ENCODE measurements around the gene LENG8. TPM values are rescaled to one million over a fixed set of nuclear protein-coding genes. Genes with fewer than 3 reads are reported as not detected.

LENG8 gene
- total RNA-seq, 1 experiment from 2014 or later, result 238 TPM

DNA sequence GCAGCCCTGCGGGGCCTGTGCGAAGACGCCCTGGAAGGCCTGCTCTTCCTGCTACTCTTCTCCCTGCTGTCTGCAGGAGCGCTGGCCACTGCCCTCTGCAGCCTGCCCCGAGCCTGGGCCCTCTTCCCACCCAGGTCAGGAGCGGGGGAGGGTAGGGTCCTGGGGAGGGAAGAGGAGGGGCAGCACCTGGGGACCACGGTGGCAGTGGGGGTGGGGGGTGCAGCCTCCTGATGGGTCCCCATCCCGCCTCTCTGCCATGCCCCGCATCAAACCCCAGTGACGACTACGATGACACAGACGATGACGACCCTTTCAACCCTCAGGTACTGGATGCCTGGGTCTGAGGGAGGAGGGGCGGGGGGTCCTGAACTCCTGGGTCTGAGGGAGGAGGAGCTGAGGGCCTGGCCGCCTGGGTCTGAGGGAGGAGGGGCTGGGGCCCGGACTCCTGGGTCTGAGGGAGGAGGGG is 13.4 kb upstream of the LENG8 start:
- H3K4me3 Mint-ChIP-seq (ENCODE audit: unreplicated experiment), result no peak overlapping the region
- no peaks in the 10 kb centered on the region for H3K9me3 Mint-ChIP-seq (ENCODE audit: unreplicated experiment)
- intact Hi-C loops (cut with micrococcal nuclease), result no loop called here
- POLR2A ChIA-PET, result interaction anchor here (2.4 kb wide), 1 partner anchor 13 kb away, joined by 10 read pairs; the partner anchor contains the start of gene LENG8
- DNase-seq (ENCODE audit: unreplicated experiment), result no peak
- H3K36me3 Mint-ChIP-seq (ENCODE audit: insufficient read depth, unreplicated experiment), result peaks cover 26% of the 10 kb centered on the region
- H3K4me1 Mint-ChIP-seq (ENCODE audit: insufficient read depth, unreplicated experiment), result peaks cover 14% of the 10 kb centered on the region
- H3K27me3 Mint-ChIP-seq (ENCODE audit: insufficient read depth, unreplicated experiment), result no peaks in the 10 kb centered on the region
- CTCF ChIA-PET, result interaction anchor here (1.0 kb wide), 1 partner anchor 44 kb away, joined by 3 read pairs; no protein-coding TSS in a partner anchor
- TF ChIP-seq, protein P1, sequence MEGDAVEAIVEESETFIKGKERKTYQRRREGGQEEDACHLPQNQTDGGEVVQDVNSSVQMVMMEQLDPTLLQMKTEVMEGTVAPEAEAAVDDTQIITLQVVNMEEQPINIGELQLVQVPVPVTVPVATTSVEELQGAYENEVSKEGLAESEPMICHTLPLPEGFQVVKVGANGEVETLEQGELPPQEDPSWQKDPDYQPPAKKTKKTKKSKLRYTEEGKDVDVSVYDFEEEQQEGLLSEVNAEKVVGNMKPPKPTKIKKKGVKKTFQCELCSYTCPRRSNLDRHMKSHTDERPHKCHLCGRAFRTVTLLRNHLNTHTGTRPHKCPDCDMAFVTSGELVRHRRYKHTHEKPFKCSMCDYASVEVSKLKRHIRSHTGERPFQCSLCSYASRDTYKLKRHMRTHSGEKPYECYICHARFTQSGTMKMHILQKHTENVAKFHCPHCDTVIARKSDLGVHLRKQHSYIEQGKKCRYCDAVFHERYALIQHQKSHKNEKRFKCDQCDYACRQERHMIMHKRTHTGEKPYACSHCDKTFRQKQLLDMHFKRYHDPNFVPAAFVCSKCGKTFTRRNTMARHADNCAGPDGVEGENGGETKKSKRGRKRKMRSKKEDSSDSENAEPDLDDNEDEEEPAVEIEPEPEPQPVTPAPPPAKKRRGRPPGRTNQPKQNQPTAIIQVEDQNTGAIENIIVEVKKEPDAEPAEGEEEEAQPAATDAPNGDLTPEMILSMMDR (IDR thresholded peaks at IDR 0.05; ENCODE audit: unreplicated experiment), result no peak
- H3K27ac Mint-ChIP-seq (ENCODE audit: low read depth, unreplicated experiment), result no peak overlapping the region
- no TSS peak for BruUV-seq (replicated peaks)

- ChIA-PET CTCF (interaction anchor here (1.0 kb wide), 1 partner anchor 44 kb away, joined by 3 read pairs; no protein-coding TSS in a partner anchor), POLR2A (interaction anchor here (0.7 to 2.4 kb wide), 2 partner anchors 12 to 266 kb away, joined by 3 to 10 read pairs; partner anchors contain the start of gene LENG8)
- H3K27me3 Mint-ChIP-seq (ENCODE audit: insufficient read depth, unreplicated experiment), result no peaks in the 10 kb centered on the region
- H3K9me3 Mint-ChIP-seq (ENCODE audit: unreplicated experiment), result no peaks in the 10 kb centered on the region
- DNase-seq (ENCODE audit: unreplicated experiment), result no peak
- H3K36me3 Mint-ChIP-seq (ENCODE audit: insufficient read depth, unreplicated experiment), result peaks cover 26% of the 10 kb centered on the region
- no TSS peak for BruUV-seq (replicated peaks)
- TF ChIP-seq, protein P1 (IDR thresholded peaks at IDR 0.05; ENCODE audit: unreplicated experiment), result no peak
- no peak overlapping the region for H3K27ac Mint-ChIP-seq (ENCODE audit: low read depth, unreplicated experiment)
- H3K4me1 Mint-ChIP-seq (ENCODE audit: insufficient read depth, unreplicated experiment), result peaks cover 11% of the 10 kb centered on the region
- intact Hi-C loops (cut with micrococcal nuclease), result no loop called here
- H3K4me3 Mint-ChIP-seq (ENCODE audit: unreplicated experiment), result no peak overlapping the region
Observed at GRCh38 chr19:54436031-54436523, 12.9 kb upstream of the LENG8 start.

DNA sequence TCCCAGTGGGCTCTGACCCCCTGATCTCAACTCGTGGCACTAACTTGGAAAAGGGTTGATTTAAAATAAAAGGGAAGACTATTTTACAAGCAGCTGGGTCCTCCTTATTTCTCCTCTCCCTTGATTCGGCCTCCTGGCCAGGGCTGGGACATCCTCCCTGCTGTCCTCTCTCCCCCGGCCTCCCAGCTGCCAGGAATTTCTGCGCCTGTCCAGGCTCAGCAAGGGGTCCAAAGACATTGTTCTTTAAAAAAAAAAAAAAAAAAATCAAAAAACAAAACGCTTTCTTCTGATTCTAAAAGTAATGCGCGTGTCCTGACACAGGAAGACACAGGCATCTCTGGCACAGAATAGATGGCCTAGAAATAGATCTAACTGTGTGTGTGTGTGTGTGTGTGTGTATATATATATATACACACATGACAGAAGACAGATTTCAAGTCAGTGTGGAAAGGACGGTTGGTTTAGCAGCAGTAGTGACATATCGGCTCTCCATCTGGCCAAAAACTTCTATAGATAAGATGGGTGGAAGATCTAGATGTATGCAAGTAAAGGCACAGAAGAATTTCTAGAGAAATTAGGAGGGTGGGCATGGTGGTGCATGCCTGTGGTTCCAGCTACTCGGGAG is 12.3 kb upstream of the LENG8 start:
- H3K4me3 Mint-ChIP-seq (ENCODE audit: unreplicated experiment), result no peak overlapping the region
- CTCF ChIA-PET, result interaction anchor here (1.0 kb wide), 1 partner anchor 45 kb away, joined by 3 read pairs; no protein-coding TSS in a partner anchor
- no peaks in the 10 kb centered on the region for H3K9me3 Mint-ChIP-seq (ENCODE audit: unreplicated experiment)
- DNase-seq (ENCODE audit: unreplicated experiment), result no peak
- POLR2A ChIA-PET, result interaction anchor here (0.7 to 2.4 kb wide), 2 partner anchors 11 to 266 kb away, joined by 3 to 10 read pairs; partner anchors contain the start of gene LENG8
- no peak overlapping the region for H3K27ac Mint-ChIP-seq (ENCODE audit: low read depth, unreplicated experiment)
- no peaks in the 10 kb centered on the region for H3K27me3 Mint-ChIP-seq (ENCODE audit: insufficient read depth, unreplicated experiment)
- TF ChIP-seq, protein P1 (IDR thresholded peaks at IDR 0.05; ENCODE audit: unreplicated experiment), result no peak
- H3K36me3 Mint-ChIP-seq (ENCODE audit: insufficient read depth, unreplicated experiment), result peaks cover 33% of the 10 kb centered on the region
- peaks cover 6% of the 10 kb centered on the region for H3K4me1 Mint-ChIP-seq (ENCODE audit: insufficient read depth, unreplicated experiment)
- intact Hi-C loops (cut with micrococcal nuclease), result no loop called here
- no TSS peak for BruUV-seq (replicated peaks)

DNA sequence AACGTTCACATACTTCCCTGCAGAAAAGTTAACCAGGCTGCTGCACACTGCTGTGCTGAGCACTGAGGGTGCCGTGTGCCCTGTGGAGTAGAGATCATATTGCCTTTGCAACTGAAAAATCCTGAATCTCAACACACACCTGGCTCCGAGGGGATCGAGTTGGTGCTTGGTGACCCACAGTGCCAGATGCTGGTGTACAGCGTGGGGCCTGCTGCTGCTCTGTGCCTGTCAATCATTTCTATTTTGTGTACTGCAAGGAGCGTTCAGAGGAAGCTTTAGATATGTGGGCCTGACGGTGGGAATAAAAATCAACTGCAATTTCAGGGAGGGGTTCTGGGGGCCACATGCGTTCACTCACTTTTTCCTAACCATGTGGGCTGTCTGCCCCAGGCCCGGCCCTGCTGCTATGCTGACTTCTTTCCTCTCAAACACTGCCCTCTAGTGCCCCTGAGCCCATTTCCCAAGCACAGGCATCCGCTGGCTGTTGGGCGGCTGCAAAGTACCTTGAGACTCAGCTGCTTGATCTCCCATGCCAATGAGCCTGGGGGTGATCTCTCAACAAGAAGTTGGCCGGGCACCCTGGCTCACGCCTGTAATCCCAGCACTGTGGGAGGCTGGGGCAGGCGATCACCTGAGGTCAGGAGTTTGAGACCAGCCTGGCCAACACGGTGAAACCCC is 9.7 kb upstream of the LENG8 start:
- H3K4me1 Mint-ChIP-seq (ENCODE audit: insufficient read depth, unreplicated experiment), result no peaks in the 10 kb centered on the region
- intact Hi-C loops (cut with micrococcal nuclease), result no loop called here
- peaks cover 51% of the 10 kb centered on the region for H3K36me3 Mint-ChIP-seq (ENCODE audit: insufficient read depth, unreplicated experiment)
- H3K27me3 Mint-ChIP-seq (ENCODE audit: insufficient read depth, unreplicated experiment), result no peaks in the 10 kb centered on the region
- DNase-seq (ENCODE audit: unreplicated experiment), result peak; percentile 71
- H3K9me3 Mint-ChIP-seq (ENCODE audit: unreplicated experiment), result no peaks in the 10 kb centered on the region
- TF ChIP-seq, protein P1 (IDR thresholded peaks at IDR 0.05; ENCODE audit: unreplicated experiment), result peak; percentile 17
- BruUV-seq (replicated peaks), result no TSS peak
- ChIA-PET POLR2A (interaction anchor here (1.5 to 2.6 kb wide), 2 partner anchors 9 to 11 kb away, joined by 3 to 25 read pairs; partner anchors contain the start of gene LENG8), CTCF (interaction anchor here (0.6 to 2.2 kb wide), 8 partner anchors 9 to 489 kb away, joined by 3 to 14 read pairs (median 3); partner anchors contain the start of genes CDC42EP5 and LENG8)
- no peak overlapping the region for H3K27ac Mint-ChIP-seq (ENCODE audit: low read depth, unreplicated experiment)
- H3K4me3 Mint-ChIP-seq (ENCODE audit: unreplicated experiment), result no peak overlapping the region

Measured in MCF 10A (cell line).